ENCODE results near the gene RAP1B. TPM values are rescaled to one million over a fixed set of nuclear protein-coding genes. Genes with fewer than 3 reads are reported as not detected.

RAP1B gene
- polyA plus RNA-seq, 1 experiment = 278 TPM

- H3K27ac ChIP-seq (ENCODE audit: low read depth, low read length) = no peak overlapping the region
- DNase-seq (ENCODE audit: low read depth, low spot score) = no peak
- H3K9me3 ChIP-seq (ENCODE audit: control insufficient read depth, insufficient read depth, low read length) = no peaks in the 10 kb centered on the region
- ChIA-PET POLR2A (interaction anchor here (0.6 kb wide), 1 partner anchor 112 kb away, joined by 4 read pairs; no protein-coding TSS in a partner anchor), CTCF (interaction anchor here (0.5 to 1.5 kb wide), 2 partner anchors 220 to 229 kb away, joined by 3 to 4 read pairs; partner anchors contain the start of gene MDM2)
- TF ChIP-seq, protein P1, sequence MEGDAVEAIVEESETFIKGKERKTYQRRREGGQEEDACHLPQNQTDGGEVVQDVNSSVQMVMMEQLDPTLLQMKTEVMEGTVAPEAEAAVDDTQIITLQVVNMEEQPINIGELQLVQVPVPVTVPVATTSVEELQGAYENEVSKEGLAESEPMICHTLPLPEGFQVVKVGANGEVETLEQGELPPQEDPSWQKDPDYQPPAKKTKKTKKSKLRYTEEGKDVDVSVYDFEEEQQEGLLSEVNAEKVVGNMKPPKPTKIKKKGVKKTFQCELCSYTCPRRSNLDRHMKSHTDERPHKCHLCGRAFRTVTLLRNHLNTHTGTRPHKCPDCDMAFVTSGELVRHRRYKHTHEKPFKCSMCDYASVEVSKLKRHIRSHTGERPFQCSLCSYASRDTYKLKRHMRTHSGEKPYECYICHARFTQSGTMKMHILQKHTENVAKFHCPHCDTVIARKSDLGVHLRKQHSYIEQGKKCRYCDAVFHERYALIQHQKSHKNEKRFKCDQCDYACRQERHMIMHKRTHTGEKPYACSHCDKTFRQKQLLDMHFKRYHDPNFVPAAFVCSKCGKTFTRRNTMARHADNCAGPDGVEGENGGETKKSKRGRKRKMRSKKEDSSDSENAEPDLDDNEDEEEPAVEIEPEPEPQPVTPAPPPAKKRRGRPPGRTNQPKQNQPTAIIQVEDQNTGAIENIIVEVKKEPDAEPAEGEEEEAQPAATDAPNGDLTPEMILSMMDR (IDR thresholded peaks at IDR 0.05; ENCODE audit: low read depth, low read length) = no peak
- no peak overlapping the region for H3K4me3 ChIP-seq (ENCODE audit: low read depth, low read length)
- no peaks in the 10 kb centered on the region for H3K27me3 ChIP-seq (ENCODE audit: control insufficient read depth, insufficient read depth, low read length)
Measured at GRCh38 chr12:68579254-68579653, 31.4 kb upstream of the RAP1B start.

DNA sequence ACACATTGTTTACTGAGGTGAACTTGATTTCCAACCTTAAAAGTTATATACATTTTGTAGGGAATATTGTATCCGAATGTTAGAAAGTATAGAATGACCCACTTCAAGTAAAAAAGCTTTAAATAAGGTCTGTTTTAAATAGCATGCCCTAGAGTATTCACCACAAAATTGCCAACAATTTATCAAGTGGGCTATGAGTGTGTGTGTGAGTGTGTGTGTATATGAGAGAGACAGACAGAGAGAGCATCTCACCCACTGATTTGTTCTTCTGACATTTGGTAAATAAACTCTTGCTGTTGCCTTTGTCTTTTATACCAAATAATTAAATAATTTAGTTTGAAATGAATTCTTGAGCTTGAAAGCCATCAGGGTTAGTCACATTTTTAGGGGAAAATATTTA, 29.8 kb upstream of the RAP1B start:
- Histone ChIP-seq H3K4me3 (ENCODE audit: low read depth, low read length) (no peak overlapping the region), H3K9me3 (ENCODE audit: control insufficient read depth, insufficient read depth, low read length) (no peaks in the 10 kb centered on the region), H3K27ac (ENCODE audit: low read depth, low read length) (no peak overlapping the region), H3K27me3 (ENCODE audit: control insufficient read depth, insufficient read depth, low read length) (no peaks in the 10 kb centered on the region)
- no peak for DNase-seq (ENCODE audit: low read depth, low spot score)
- ChIA-PET POLR2A (no interaction called here), CTCF (interaction anchor here (0.6 kb wide), 1 partner anchor 221 kb away, joined by 3 read pairs; no protein-coding TSS in a partner anchor)
- TF ChIP-seq, protein P1 (IDR thresholded peaks at IDR 0.05; ENCODE audit: low read depth, low read length) = no peak

- ChIA-PET POLR2A (no interaction called here), CTCF (no interaction called here)
- Histone ChIP-seq H3K4me3 (ENCODE audit: low read depth, low read length) (no peak overlapping the region), H3K27me3 (ENCODE audit: control insufficient read depth, insufficient read depth, low read length) (no peaks in the 10 kb centered on the region), H3K9me3 (ENCODE audit: control insufficient read depth, insufficient read depth, low read length) (no peaks in the 10 kb centered on the region), H3K27ac (ENCODE audit: low read depth, low read length) (no peak overlapping the region)
- DNase-seq (ENCODE audit: low read depth, low spot score) = no peak
- TF ChIP-seq, protein P1 (IDR thresholded peaks at IDR 0.05; ENCODE audit: low read depth, low read length) = no peak
Measured at GRCh38 chr12:68581926-68582325, 28.8 kb upstream of the RAP1B start.

DNA sequence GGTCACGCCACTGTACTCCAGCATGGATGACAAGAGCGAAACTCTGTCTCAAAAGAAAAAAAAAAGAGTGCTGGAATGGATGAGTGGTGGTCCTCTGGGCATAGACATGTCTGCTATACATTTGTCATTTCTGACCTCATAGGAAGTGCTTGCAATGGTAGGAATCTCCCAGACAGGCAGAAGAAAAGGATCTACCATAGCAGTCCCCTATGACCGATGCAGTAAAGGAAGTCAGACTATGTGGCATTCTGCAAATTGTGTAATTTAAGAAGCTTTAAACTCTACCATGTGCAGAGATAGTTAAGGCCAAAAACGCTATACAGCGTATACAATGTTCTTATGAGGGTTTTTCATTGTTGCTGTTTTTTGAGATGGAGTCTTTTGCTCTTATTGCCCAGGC, 24.7 kb upstream of the RAP1B start:
- Histone ChIP-seq H3K9me3 (ENCODE audit: control insufficient read depth, insufficient read depth, low read length) (peaks cover 7% of the 10 kb centered on the region), H3K27ac (ENCODE audit: low read depth, low read length) (no peak overlapping the region), H3K4me3 (ENCODE audit: low read depth, low read length) (no peak overlapping the region), H3K27me3 (ENCODE audit: control insufficient read depth, insufficient read depth, low read length) (no peaks in the 10 kb centered on the region)
- DNase-seq (ENCODE audit: low read depth, low spot score) = no peak
- TF ChIP-seq, protein P1 (IDR thresholded peaks at IDR 0.05; ENCODE audit: low read depth, low read length) = no peak
- ChIA-PET CTCF (no interaction called here), POLR2A (no interaction called here)

DNA sequence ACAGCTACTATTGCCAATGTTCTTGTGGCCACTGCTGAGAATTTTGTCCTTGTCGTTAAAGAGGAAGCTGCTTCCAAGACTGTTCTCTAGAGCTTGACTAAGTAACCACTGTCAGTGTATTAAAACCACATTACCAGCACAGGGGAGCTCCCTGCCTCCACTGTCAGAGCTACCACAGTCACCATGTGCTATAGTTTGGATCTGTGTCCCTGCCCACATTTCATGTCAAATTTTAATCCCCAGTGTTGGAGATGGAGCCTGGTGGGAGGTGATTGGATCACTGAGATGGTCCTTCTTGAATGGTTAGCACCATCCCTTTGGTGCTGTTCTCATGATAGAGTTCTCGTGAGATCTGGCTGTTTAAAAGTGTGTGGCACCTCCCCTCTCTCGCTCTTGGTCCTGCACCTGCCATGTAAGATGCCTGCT, 23.2 kb upstream of the RAP1B start:
- Histone ChIP-seq H3K27me3 (ENCODE audit: control insufficient read depth, insufficient read depth, low read length) (no peaks in the 10 kb centered on the region), H3K9me3 (ENCODE audit: control insufficient read depth, insufficient read depth, low read length) (peaks cover 7% of the 10 kb centered on the region), H3K27ac (ENCODE audit: low read depth, low read length) (no peak overlapping the region), H3K4me3 (ENCODE audit: low read depth, low read length) (no peak overlapping the region)
- ChIA-PET POLR2A (no interaction called here), CTCF (no interaction called here)
- DNase-seq (ENCODE audit: low read depth, low spot score) = no peak
- TF ChIP-seq, protein P1 (IDR thresholded peaks at IDR 0.05; ENCODE audit: low read depth, low read length) = no peak

All from AG04450 (cell line).